H1 (cell line): Measurements from ENCODE around the gene PAOX. TPM values are rescaled to one million over a fixed set of nuclear protein-coding genes. Genes with fewer than 3 reads are reported as not detected.

Experiments used
- CTCF ChIA-PET: fragments of 300-600 bp; sonication (Branson Sonifier 250); formaldehyde crosslinking; loops from one replicate; lab custom pipeline; 2021; ENCODE audit not compliant: partially characterized antibody; lab: Charles Lee
- POLR2A ChIA-PET: fragments of 300-600 bp; sonication (Branson Sonifier 250); formaldehyde crosslinking; loops from one replicate; lab custom pipeline; 2021; ENCODE audit warnings: inconsistent platforms; ENCODE audit not compliant: partially characterized antibody; lab: Charles Lee
- DNase-seq, 2 experiments: peaks; one replicate each; pipeline versions ENCODE4 v3.0.0 to v3.0.0-alpha.2; 2010 to 2022; ENCODE audit warnings: low spot score in 2 of 2, low read depth in 1 of 2, mixed read lengths in 1 of 2
- FAIRE-seq: peaks from 2 replicates; lab custom pipeline; 2011; peaks lifted over from hg19 to GRCh38; lab: Jason Lieb, UNC
- H2AFZ ChIP-seq: 2 replicates; pipeline ENCODE4 v1.8.1; 2012; ENCODE audit warnings: low read length, inconsistent platforms
- H2AK5ac ChIP-seq: 2 replicates; pipeline ENCODE4 v1.6.1; 2013; ENCODE audit warnings: low read depth, low read length
- H2BK120ac ChIP-seq: replicated peaks from 2 replicates; pipeline ENCODE3; 2013; ENCODE audit warnings: low read depth, low read length, inconsistent platforms
- H2BK12ac ChIP-seq: 2 replicates; pipeline ENCODE4 v1.6.1; 2013; ENCODE audit warnings: low read depth, low read length
- H2BK15ac ChIP-seq: 2 replicates; pipeline ENCODE4 v1.6.1; 2013; ENCODE audit warnings: low read length
- H2BK20ac ChIP-seq: 2 replicates; pipeline ENCODE4 v1.6.1; 2013; ENCODE audit warnings: low read length
- H2BK5ac ChIP-seq: 2 replicates; pipeline ENCODE4 v1.6.1; 2013; ENCODE audit warnings: low read depth, low read length
- H3K14ac ChIP-seq: 2 replicates; pipeline ENCODE4 v1.6.1; 2013; ENCODE audit warnings: inconsistent platforms; ENCODE audit not compliant: insufficient read length
- H3K18ac ChIP-seq: 2 replicates; pipeline ENCODE4 v1.6.1; 2013; ENCODE audit warnings: low read length; ENCODE audit errors: extremely low read depth
- H3K23ac ChIP-seq: 2 replicates; pipeline ENCODE4 v1.6.1; 2013; ENCODE audit warnings: inconsistent platforms; ENCODE audit not compliant: insufficient read length
- H3K23me2 ChIP-seq: 2 replicates; pipeline ENCODE4 v1.6.1; 2013; ENCODE audit warnings: low read depth, low read length
- H3K27ac ChIP-seq: 2 replicates; pipeline ENCODE4 v1.6.1; 2011; ENCODE audit warnings: low read depth, low read length, inconsistent platforms
- H3K27me3 ChIP-seq, 4 experiments: replicated peaks in 1 of 4; 1 replicate in 1 of 4; 2 replicates in 3 of 4; pipeline versions ENCODE4 v1.6.1 to v1.8.1; 2011 to 2013; ENCODE audit warnings: low read length in 3 of 4, mild to moderate bottlenecking in 3 of 4, inconsistent platforms in 2 of 4, mixed read lengths in 2 of 4, moderate library complexity in 1 of 4; ENCODE audit not compliant: control insufficient read depth in 3 of 4, insufficient read depth in 3 of 4; ENCODE audit errors: extremely low read depth in 1 of 4
- H3K36me3 ChIP-seq, 4 experiments: 2 replicates each; pipeline versions ENCODE4 v1.6.1 to v1.8.1; 2011 to 2013; ENCODE audit warnings: mild to moderate bottlenecking in 4 of 4, low read length in 3 of 4, moderate library complexity in 2 of 4, control low read depth in 1 of 4, inconsistent platforms in 1 of 4; ENCODE audit not compliant: insufficient read depth in 4 of 4, control insufficient read depth in 2 of 4
- H3K4ac ChIP-seq: replicated peaks from 2 replicates; pipeline ENCODE3; 2013; ENCODE audit warnings: low read length, low read depth, mixed read lengths, inconsistent platforms; ENCODE audit not compliant: insufficient read length
- H3K4me1 ChIP-seq, 4 experiments: replicated peaks in 1 of 4; 1 replicate in 1 of 4; 2 replicates in 3 of 4; pipeline versions ENCODE4 v1.6.1 to v1.8.1; 2011 to 2013; ENCODE audit warnings: low read length in 3 of 4, inconsistent platforms in 2 of 4, mixed read lengths in 1 of 4; ENCODE audit not compliant: insufficient read depth in 4 of 4, control insufficient read depth in 3 of 4
- H3K4me2 ChIP-seq, 2 experiments: 2 replicates each; pipeline versions ENCODE4 v1.6.1 to v1.8.1; 2011 to 2013; ENCODE audit warnings: low read depth in 2 of 2, low read length in 2 of 2, control low read depth in 1 of 2, inconsistent platforms in 1 of 2, mild to moderate bottlenecking in 1 of 2; ENCODE audit not compliant: insufficient read depth in 1 of 2
- H3K4me3 ChIP-seq, 4 experiments: fragments of 200-600, 300-600 bp in 1 of 4; sonication (generic), shearing (Covaris generic), sonication (Bioruptor Twin) in 1 of 4; 2 replicates each; pipeline versions ENCODE4 v1.5.1 to v1.8.1; 2011 to 2016; ENCODE audit warnings: low read length in 4 of 4, low read depth in 3 of 4, control low read depth in 2 of 4, inconsistent platforms in 2 of 4, mild to moderate bottlenecking in 2 of 4, mixed read lengths in 1 of 4, moderate library complexity in 1 of 4; ENCODE audit not compliant: insufficient read depth in 2 of 4; ENCODE audit errors: extremely low read depth in 1 of 4
- H3K56ac ChIP-seq: replicated peaks from 2 replicates; pipeline ENCODE3; 2013; ENCODE audit warnings: low read depth, mild to moderate bottlenecking, mixed read lengths, low read length, inconsistent platforms; ENCODE audit not compliant: insufficient read length
- H3K79me1 ChIP-seq: 2 replicates; pipeline ENCODE4 v1.6.1; 2013; ENCODE audit warnings: low read depth, low read length, control low read depth
- H3K79me2 ChIP-seq, 2 experiments: 2 replicates each; pipeline versions ENCODE4 v1.6.1 to v1.8.1; 2012 to 2013; ENCODE audit warnings: low read length in 2 of 2, mild to moderate bottlenecking in 2 of 2, inconsistent platforms in 1 of 2; ENCODE audit not compliant: insufficient read depth in 2 of 2, control insufficient read depth in 1 of 2
- H3K9ac ChIP-seq, 4 experiments: replicated peaks in 1 of 4; 1 replicate in 1 of 4; 2 replicates in 3 of 4; pipeline versions ENCODE4 v1.6.1 to v1.8.1; 2011 to 2013; ENCODE audit warnings: low read depth in 3 of 4, low read length in 3 of 4, control low read depth in 2 of 4, mild to moderate bottlenecking in 2 of 4, moderate library complexity in 2 of 4, inconsistent platforms in 1 of 4; ENCODE audit errors: extremely low read depth in 1 of 4
- H3K9me3 ChIP-seq, 2 experiments: 2 replicates each; pipeline versions ENCODE4 v1.6.1 to v1.8.1; 2012 to 2013; ENCODE audit warnings: mild to moderate bottlenecking in 2 of 2, moderate library complexity in 2 of 2, control low read depth in 1 of 2, inconsistent platforms in 1 of 2, low read depth in 1 of 2, low read length in 1 of 2, mixed read lengths in 1 of 2; ENCODE audit not compliant: insufficient read depth in 2 of 2
- H4K20me1 ChIP-seq, 2 experiments: replicated peaks in 1 of 2; 2 replicates each; pipeline versions ENCODE3 to v1.8.1; 2011 to 2013; ENCODE audit warnings: inconsistent platforms in 2 of 2, low read length in 2 of 2, mild to moderate bottlenecking in 1 of 2; ENCODE audit not compliant: insufficient read depth in 2 of 2, control insufficient read depth in 1 of 2
- H4K5ac ChIP-seq: 2 replicates; pipeline ENCODE4 v1.6.1; 2013; ENCODE audit warnings: low read length, low read depth, mixed read lengths, inconsistent platforms; ENCODE audit not compliant: insufficient read length
- H4K8ac ChIP-seq: 2 replicates; pipeline ENCODE4 v1.8.0; 2013; ENCODE audit warnings: mild to moderate bottlenecking, moderate library complexity, low read length, inconsistent platforms; ENCODE audit not compliant: insufficient read depth; ENCODE audit errors: extremely low read depth
- H4K91ac ChIP-seq: replicated peaks from 2 replicates; pipeline ENCODE3; 2013; ENCODE audit warnings: low read length, mixed read lengths, inconsistent platforms; ENCODE audit not compliant: insufficient read length
- ATF3 ChIP-seq: IDR thresholded peaks from 2 replicates; pipeline ENCODE4 v1.6.1; 2011; ENCODE audit warnings: low read depth, mild to moderate bottlenecking, low read length; ENCODE audit not compliant: insufficient read depth
- BRCA1 ChIP-seq: IDR thresholded peaks from 2 replicates; pipeline ENCODE4 v1.6.1; 2012; ENCODE audit warnings: low read depth, low read length, improper control_type of control experiment
- CBX5 ChIP-seq: fragments of 300-800, 300-1000 bp; sonication (generic); IDR thresholded peaks from 2 replicates; pipeline ENCODE4 v1.7.1; 2016; ENCODE audit warnings: antibody characterized with exemption, low read length, low read depth
- CBX8 ChIP-seq: fragments of 300-800, 300-1000 bp; sonication (generic); IDR thresholded peaks from 2 replicates; pipeline ENCODE4 v1.7.1; 2016; ENCODE audit warnings: low read depth, low read length, borderline replicate concordance
- CHD1 ChIP-seq: IDR thresholded peaks from 2 replicates; pipeline ENCODE4 v1.6.1; 2012; ENCODE audit warnings: low read depth, low read length, improper control_type of control experiment
- E2F6 ChIP-seq: IDR thresholded peaks from 2 replicates; pipeline ENCODE4 v1.6.1; 2012; ENCODE audit warnings: inconsistent platforms
- EZH2 ChIP-seq: fragments of 200-600 bp; sonication (generic); IDR thresholded peaks from 2 replicates; pipeline ENCODE4 v1.7.1; 2012; ENCODE audit warnings: low read depth, mild to moderate bottlenecking, moderate library complexity, low read length, inconsistent platforms; ENCODE audit not compliant: severe bottlenecking
- JUND ChIP-seq: IDR thresholded peaks from 2 replicates; pipeline ENCODE4 v1.6.1; 2011; ENCODE audit warnings: mild to moderate bottlenecking, improper control_type of control experiment, low read length
- MAX ChIP-seq: IDR thresholded peaks from 2 replicates; pipeline ENCODE4 v1.6.1; 2012; ENCODE audit warnings: inconsistent platforms
- NANOG ChIP-seq: IDR thresholded peaks from 2 replicates; pipeline ENCODE4 v1.6.1; 2011; ENCODE audit warnings: low read length, low read depth, mild to moderate bottlenecking, inconsistent platforms; ENCODE audit not compliant: insufficient read depth, poor library complexity, severe bottlenecking
- RXRA ChIP-seq: IDR thresholded peaks from 2 replicates; pipeline ENCODE4 v1.6.1; 2011; ENCODE audit warnings: low read depth, mild to moderate bottlenecking, low read length, moderate library complexity; ENCODE audit not compliant: insufficient read depth
- SIRT6 ChIP-seq: IDR thresholded peaks from one replicate; pipeline ENCODE4 v1.7.1; 2012; ENCODE audit warnings: low read length, inconsistent platforms
- WGBS, 2 experiments: shearing (Covaris generic) in 1 of 2; methylation state at CpG; one replicate each; pipeline versions ENCODE4 v1.1.6 to v1.1.7; 2013 to 2015; ENCODE audit warnings: low lambda C conversion rate in 2 of 2, mixed read lengths in 2 of 2, inconsistent platforms in 1 of 2, low coverage in 1 of 2, missing lambda C conversion rate in 1 of 2; ENCODE audit not compliant: insufficient replicate concordance in 2 of 2, insufficient coverage in 1 of 2, insufficient read length in 1 of 2; ENCODE audit errors: extremely low coverage in 1 of 2, missing lambda C conversion rate in 1 of 2; 5-methylcytosine and 5-hydroxymethylcytosine counted together
- polyA plus RNA-seq, 7 experiments: library from polyadenylated mRNA; depleted of rRNA in 3 of 7; stranded (reverse) in 5 of 7; unstranded in 2 of 7; fragments of >200 nt in 5 of 7; fragments of 200-250 nt in 2 of 7; gene quantifications; 1 replicate in 5 of 7; 2 replicates in 1 of 7; 4 replicates in 1 of 7; pipeline versions ENCODE4 v1.2.1 to v1.2.3, GENCODE V29; 2011 to 2013; ENCODE audit warnings: missing spikeins in 2 of 7, mixed read lengths in 2 of 7
- total RNA-seq: library from RNA; stranded (reverse); fragmentation: NEBNext Ultra II Directional; extraction: Animal tissue kit (Norgen Biotek cat#: 25700); gene quantifications from 2 replicates; pipeline ENCODE4 v1.2.1, GENCODE V29; 2021

The PAOX gene
- total and polyA plus RNA-seq, 2 of the 8 experiments (the other 6 are each of a cell fraction or from before 2014, with no cell fraction given) = 3.7 to 4.3 TPM

GRCh38 chr10:133399123-133399601 is 20.1 kb downstream of the PAOX start:
- H3K23ac ChIP-seq = no peak overlapping the region
- POLR2A ChIA-PET = no interaction called here
- H3K4ac ChIP-seq = no peak overlapping the region
- no peak overlapping the region for H2AK5ac ChIP-seq
- H3K79me1 ChIP-seq = peaks cover 11% of the 10 kb centered on the region
- no peak overlapping the region for H3K27ac ChIP-seq
- no peak overlapping the region for H3K4me2 ChIP-seq
- no peak overlapping the region for H3K56ac ChIP-seq
- H3K4me3 ChIP-seq = no peak overlapping the region
- CTCF ChIA-PET = no interaction called here
- FAIRE-seq = no peak
- no peak overlapping the region for H2BK12ac ChIP-seq
- no peak overlapping the region for H3K14ac ChIP-seq
- H4K8ac ChIP-seq = no peak overlapping the region
- H3K23me2 ChIP-seq = 0 out of 2 replicates have a peak, but pooled peaks cover 2% of the 10 kb centered on the region
- no peaks in the 10 kb centered on the region for H3K27me3 ChIP-seq
- 97% methylated on average over 16 of the region's 19 CpGs; no CpG with 5 or more reads in 1 of the 2 experiments for WGBS, 2 experiments
- no peak overlapping the region for H2BK15ac ChIP-seq
- no peak overlapping the region for H2AFZ ChIP-seq
- H4K91ac ChIP-seq = no peak overlapping the region
- no peak overlapping the region for H2BK120ac ChIP-seq
- H4K5ac ChIP-seq = no peak overlapping the region
- H4K20me1 ChIP-seq = peaks cover 0 to 14% of the 10 kb centered on the region in 2 experiments
- peaks cover 0 to 27% of the 10 kb centered on the region in 2 experiments; a peak in 2 of 4 replicates for H3K79me2 ChIP-seq
- peaks cover 8 to 64% (median 31%) of the 10 kb centered on the region in 4 experiments; a peak in 7 of 8 replicates for H3K36me3 ChIP-seq
- no peak overlapping the region for H3K9ac ChIP-seq
- no peaks in the 10 kb centered on the region; a peak in 1 of 7 replicates for H3K4me1 ChIP-seq
- DNase-seq = no peak
- no peaks in the 10 kb centered on the region for H3K9me3 ChIP-seq
- no peak overlapping the region for H2BK20ac ChIP-seq
- H2BK5ac ChIP-seq = no peak overlapping the region
- no peak overlapping the region for H3K18ac ChIP-seq
- TF ChIP-seq JUND = no peak
- no peak for TF ChIP-seq SIRT6
- no peak for TF ChIP-seq CBX5
- TF ChIP-seq CHD1 = no peak
- TF ChIP-seq RXRA = no peak
- no peak for TF ChIP-seq BRCA1
- no peak for TF ChIP-seq MAX
- TF ChIP-seq ATF3 = no peak
- TF ChIP-seq NANOG = no peak
- TF ChIP-seq EZH2 = no peak
- TF ChIP-seq E2F6 = no peak
- no peak for TF ChIP-seq CBX8
